Neural progenitor cell (in vitro differentiated cells): ENCODE measurements around the gene GOLGA6L10.

Experiments
- EZH2 ChIP-seq: fragments of 200-600 bp; sonication (generic); IDR thresholded peaks from 2 replicates; pipeline ENCODE4 v1.6.1; 2017; ENCODE audit warnings: antibody characterized with exemption, mild to moderate bottlenecking, moderate library complexity
- EZH2phosphoT487 ChIP-seq: fragments of 200-600 bp; sonication (generic); IDR thresholded peaks from 2 replicates; pipeline ENCODE4 v1.6.1; 2017; ENCODE audit warnings: antibody characterized with exemption
- TF ChIP-seq, protein P1 (sequence below): fragments of 200-600 bp; sonication (generic); IDR thresholded peaks from 2 replicates; pipeline ENCODE4 v1.5.1; 2017; ENCODE audit warnings: antibody characterized with exemption, mild to moderate bottlenecking

DNA sequence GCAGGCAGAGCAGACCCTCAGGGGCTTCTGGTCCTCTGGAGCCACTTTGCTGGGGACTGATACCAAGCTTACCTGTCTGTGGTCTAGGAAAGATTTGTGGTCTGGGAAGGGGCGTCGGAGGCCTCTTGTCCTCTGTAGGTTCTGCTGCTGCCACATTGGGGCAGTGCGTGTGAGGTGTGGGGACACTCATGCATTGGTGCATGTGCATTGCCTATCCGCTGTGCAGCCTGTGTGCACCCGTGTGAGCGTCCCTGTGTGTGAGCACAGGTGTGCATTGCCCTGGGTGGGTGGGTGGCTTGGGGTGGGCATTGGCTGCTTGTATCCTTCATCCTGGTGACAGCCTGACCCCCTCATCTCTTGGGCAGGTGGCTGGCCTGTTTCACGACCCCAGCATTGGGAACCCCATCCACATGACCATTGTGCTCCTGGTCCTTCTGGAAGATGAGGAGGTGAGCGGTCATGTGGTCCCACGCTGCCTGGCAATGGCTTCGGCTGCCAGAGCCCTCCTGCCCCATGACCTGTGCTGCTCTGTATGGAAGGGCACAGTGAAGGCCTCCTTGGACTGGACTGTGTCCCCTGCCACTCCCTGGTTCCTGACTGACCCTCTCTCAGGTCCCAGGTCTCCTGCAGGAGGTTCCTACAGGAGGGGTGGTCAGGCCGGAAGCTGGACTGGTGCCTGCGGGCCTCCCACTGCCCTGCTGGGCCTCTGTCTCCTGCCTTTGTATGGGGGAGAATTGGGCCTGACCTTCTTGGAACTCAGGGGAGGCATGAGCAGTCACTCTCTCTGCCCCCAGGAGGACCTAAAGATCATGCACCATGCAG is 45.1 kb downstream of the GOLGA6L10 start:
- TF ChIP-seq, protein P1, sequence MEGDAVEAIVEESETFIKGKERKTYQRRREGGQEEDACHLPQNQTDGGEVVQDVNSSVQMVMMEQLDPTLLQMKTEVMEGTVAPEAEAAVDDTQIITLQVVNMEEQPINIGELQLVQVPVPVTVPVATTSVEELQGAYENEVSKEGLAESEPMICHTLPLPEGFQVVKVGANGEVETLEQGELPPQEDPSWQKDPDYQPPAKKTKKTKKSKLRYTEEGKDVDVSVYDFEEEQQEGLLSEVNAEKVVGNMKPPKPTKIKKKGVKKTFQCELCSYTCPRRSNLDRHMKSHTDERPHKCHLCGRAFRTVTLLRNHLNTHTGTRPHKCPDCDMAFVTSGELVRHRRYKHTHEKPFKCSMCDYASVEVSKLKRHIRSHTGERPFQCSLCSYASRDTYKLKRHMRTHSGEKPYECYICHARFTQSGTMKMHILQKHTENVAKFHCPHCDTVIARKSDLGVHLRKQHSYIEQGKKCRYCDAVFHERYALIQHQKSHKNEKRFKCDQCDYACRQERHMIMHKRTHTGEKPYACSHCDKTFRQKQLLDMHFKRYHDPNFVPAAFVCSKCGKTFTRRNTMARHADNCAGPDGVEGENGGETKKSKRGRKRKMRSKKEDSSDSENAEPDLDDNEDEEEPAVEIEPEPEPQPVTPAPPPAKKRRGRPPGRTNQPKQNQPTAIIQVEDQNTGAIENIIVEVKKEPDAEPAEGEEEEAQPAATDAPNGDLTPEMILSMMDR = no peak
- TF ChIP-seq EZH2 (no peak), EZH2phosphoT487 (no peak)
